HG03135 (cell line): ENCODE results near the gene IFI27.
"Not testable (repeated sequence)": the region's sequence is repeated elsewhere in the genome, so short reads cannot be mapped to it uniquely, and the experiment has no call there.

Experiments used
- ATAC-seq: cut with Tn5 transposase; IDR thresholded peaks from one replicate; pipeline ENCODE4 v1.9.1; 2021; ENCODE audit warnings: mild to moderate bottlenecking, moderate library complexity; ENCODE audit not compliant: unreplicated experiment

IFI27 gene

DNA sequence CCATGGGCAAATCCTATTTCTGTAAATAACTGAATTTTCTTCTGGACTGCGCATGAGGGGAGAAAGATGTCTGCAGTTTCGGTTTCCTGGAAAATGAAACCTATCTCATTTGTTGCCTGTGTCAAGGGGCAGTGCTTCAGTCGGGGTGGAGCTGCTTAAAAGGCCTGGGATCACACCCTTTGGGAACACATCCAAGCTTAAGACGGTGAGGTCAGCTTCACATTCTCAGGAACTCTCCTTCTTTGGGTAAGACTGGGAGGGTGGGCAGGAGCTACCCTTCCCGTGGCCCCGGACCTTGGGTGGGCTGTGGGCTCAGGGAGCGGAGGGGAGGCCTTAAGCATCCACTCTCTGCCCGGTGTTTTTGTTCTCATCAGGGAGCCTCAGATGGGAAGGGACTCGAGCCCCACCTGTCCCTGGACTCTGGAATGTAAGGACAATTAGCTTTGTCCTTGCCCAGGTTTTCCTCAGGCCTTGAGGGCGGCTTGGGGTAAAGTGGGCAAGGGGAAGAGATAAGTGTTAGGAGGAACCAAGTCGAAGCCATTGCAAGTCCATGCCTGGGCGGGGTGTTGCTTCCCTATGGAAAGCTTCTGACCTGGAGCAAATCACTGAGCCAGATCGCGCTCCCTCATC lies at the start of gene IFI27:
TSS of gene IFI27 (plus strand) at position 185 of the 630 bp plus-strand sequence.
- no peak for ATAC-seq

DNA sequence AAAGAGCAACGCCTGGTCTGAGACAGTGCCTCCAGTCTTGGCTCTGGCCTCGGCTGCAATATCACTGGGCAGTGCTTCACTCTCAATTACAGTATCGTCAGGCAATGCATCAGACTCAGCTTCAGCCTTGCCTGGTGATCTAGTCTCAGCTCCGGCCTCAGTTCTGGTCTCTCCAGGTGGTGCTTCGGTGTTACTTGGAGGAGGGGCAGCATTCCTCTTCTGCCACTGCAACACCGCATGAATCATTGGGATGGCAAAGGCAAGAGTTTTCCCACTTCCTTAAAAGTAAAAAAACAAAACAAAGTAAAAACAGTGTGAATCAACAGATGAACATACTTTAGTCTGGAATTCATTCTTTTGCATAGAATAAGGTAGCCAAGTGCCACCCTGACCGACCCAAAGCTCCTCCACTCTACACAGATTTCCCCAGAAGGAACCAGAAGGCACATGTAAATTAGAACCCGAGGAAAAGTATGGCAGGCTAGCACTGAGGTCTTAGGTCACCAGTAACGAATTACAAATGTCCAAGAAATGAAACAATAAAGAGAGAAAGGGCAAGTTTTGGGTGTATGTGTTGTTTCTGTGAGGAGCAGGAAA lies 48.1 kb upstream of the IFI27 start:
- no peak for ATAC-seq

DNA sequence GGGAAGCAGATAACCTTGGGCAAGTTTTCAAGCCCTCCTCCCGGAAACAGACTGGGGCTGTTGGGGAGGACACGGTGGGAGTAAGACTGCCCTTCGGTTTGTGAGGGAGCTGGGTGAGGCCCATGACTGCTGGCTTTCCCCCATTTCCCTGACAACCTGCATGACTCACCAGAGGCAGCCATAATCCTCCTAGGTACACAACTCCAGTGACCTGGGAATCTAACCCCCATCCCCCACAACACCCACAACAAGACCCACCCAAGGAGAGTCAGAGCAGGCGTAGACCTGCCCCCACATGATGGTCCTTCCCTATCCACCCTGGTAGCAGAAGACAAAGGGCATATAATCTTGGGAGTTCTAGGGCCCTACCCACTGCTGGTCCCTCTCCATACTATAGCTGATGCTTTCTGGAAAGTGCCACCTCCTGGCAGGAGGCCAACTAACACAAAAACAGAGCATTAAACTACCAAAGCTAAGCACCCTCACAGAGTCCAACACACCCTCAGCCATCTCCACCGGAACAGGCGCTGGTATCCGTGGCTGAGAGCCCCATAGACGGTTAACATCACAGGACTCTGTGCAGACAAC lies 44.4 kb upstream of the IFI27 start:
- ATAC-seq, result no peak

DNA sequence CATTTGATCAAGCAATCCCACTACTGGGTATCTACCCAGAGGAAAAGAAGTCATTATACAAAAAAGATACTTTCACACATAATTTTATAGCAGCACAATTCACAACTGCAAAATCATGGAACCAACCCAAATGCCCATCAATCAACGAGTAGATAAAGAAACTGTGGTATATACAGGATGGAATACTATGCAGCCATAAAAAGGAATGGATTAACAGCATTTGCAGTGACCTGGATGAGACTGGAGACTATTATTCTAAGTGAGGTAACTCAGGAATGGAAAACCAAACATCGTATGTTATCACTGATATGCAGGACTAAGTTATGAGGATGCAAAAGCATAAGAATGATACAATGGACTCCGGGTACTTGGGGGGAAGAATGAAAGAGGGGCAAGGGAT lies 38.5 kb upstream of the IFI27 start:
- ATAC-seq, result not testable (repeated sequence)

DNA sequence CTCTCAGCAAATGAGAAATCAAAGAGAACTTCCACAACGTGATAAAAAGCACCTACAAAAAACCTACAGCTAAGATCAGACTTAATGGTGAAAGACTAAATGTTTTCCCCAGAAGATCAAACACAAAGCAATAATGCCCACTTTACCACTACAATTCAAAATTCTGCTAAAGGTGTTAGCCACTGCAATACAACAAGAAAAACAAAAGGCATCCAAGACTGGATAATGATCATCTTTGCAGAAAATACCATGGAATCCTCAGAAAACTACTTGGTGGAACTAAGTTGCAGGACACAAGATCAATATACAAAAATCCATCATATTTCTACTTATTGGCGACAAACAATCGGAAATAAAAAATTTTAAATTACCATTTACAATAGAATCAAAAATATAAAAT lies 36.0 kb upstream of the IFI27 start:
- no peak for ATAC-seq

DNA sequence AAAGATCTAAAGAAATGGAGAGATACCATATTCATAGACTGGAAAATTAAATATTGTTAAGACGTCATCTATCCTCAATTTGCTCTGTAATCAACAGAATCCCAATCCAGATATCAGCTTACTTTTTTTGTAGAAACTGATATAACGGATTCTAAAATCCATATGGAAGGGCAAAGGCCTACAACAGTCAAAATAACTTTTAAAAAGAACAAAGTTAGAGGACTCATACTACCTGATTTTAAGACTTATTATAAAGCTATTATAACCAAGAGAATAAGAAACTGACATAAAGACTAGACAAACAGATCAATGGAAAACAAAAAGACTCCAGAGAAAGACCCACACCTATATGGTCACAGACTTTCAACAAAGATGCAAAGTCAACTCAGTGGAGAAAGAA lies 35.5 kb upstream of the IFI27 start:
- ATAC-seq, result no peak

DNA sequence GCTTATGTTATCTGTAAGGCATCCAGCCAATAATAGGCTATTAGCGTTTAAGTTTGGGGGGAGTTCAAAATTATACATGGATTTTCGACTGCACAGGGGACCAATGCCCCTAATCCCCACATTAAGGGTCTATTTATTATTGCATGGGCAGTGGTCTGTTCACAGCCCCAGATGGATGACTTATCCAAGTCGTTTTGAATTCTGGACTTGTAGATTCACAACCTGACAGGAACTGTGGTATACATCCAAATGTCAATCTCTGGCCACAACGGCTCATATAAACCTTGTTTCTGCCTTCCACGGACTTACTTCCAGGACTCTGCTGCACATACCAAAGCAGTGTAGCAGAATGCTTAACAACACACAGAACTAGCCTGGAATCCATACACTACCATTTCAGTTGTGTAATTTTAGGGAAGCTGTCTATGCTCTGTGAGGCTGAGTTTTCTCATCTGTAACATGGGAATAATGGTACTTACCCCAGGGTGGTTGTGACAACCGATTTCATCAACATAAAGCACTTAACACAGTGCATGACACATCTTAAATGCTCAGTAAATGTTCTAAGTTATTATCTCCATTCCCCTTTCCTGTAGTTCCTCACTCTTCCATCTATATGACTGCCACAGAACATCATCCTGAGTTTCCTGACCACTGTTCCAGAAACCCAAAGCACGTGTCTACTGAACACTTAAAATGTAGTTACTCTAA lies 33.3 kb upstream of the IFI27 start:
- ATAC-seq, result no peak

DNA sequence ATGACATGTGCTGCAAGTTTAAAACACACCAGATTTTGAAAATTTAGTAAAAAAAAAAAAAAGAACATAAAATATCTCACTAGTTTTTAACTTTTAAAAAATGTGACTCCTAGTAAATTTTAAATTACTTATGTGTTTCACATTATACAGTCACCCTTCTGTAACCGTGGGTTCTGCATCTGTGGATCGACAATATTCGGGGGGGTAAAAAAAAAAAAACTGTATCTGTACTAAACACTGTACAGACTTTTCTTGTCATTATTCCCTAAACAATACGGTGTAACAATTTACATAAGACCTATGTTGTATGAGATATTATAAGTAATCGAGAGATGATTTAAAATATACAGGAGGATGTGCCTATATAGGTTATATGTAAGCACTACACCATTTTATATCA lies 32.7 kb upstream of the IFI27 start:
- ATAC-seq, result no peak

DNA sequence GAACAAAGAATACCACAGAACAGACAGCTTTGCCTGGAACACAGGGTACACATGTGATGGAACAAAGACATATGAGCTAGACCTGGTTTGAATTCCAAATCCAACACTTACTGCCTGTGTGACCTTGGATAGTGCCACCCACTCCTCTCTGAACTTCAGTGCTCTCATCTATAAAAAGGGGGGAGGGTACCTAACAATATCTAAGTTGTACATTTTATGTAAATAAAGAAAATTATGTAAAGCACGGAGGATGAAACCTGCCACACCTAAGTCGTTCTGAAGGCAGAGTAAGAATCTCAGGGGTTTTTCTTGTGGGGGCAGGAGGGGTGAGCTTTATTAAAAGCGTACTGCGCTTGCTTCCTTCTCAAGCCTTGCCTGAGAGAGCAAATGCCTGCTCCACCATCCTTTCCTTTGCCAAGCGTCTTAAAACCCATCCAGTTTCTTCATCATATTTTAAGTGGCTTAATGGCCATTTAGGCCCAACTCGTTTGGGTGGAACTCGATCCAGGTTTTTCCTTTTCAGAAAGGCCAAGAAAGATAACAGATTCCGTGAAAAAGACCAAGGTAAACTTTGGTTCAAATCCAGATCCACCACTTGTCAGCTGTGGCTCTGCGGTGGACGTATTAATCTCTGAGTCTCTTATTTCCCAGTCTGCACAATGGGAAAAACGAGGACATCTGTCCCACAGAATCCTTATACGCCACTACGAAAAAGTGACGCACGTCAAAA lies 30.5 kb upstream of the IFI27 start:
- ATAC-seq, result no peak

DNA sequence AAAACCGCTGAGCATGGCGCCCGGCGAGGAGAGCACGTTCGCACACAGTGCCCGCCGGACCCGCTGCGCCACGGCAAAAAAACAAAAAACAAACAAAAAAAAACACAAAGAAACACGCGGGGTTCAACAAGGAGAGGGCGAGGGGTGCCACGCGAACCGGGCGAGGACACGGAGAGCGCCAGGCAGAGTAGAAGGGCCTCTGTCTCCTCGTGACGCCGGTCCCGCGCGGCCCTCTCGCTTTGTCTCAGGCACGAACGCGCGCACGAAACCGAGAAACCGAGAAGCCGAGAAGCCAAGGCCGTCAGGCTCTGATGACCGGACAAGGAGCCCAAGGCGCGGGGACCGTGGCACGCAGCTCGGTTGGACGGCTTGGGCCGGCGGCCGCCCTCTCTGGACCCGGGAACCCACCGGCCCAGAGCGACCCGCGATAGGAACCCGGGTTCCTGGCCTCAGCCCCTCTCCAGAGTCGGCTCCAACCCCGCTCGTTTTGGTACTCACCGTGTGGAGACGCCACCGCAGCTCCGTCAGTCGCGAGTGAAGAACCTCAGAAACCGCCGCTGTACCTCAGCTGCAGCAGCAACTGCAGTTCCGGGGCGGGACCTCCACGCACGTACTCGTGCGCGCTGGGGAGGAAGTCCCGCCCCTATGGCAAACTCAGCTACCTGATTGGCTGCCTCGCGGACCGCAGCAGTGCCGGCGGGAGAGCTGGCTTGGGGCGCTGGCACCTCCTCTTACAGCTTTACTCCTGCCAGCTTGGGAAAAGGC lies 29.7 kb upstream of the IFI27 start, which contains the start of the genes DDX24 and IFI27L1:
TSS of gene DDX24 (minus strand) at position 582 of the 765 bp plus-strand sequence. CDS start 1,460 bp downstream, outside the sequence.
TSS of gene IFI27L1 (plus strand) at position 690 of the 765 bp plus-strand sequence. CDS start 15,628 bp downstream, outside the sequence.
- ATAC-seq, result peak; percentile 97

DNA sequence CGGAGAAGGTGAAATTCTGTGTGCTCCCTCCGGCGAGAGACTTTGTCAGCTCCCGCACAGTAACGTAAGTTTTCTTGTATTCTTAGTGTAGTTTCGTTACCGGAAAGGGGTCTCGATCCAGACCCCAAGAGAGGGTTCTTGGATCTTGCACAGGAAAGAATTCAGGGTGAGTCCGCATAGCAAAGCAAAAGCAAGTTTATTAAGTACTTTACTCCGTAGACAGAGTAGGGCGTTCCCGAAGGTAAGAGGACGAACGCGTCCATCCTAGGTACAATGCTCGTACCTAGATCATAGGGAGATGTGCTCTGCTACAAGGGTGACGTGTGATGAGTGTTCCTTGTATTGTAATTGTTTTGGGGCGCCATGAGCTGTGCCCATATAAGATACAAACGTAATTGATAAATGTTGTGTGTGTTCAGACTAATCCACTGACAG lies 29.1 kb upstream of the IFI27 start:
- peak; percentile 39 for ATAC-seq

DNA sequence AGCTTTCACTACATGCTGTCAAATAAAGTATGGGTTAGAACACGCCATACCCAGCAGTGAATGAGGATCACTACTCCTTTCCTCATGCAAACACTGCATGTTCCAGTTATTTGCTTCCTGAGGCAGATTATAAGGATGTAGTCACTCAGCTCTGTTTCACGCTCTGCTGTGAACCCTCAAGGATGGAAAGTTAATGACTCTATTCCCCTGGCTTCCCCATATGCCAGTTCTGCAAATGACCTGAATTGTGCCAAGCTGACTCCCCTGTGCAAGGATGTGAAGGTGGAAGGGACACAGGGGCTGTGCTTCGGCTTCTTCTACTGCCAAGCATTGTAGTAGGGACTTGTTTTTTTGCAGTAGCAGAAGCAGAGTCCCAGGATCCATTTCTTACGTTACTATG lies 22.6 kb upstream of the IFI27 start:
- ATAC-seq, result no peak

DNA sequence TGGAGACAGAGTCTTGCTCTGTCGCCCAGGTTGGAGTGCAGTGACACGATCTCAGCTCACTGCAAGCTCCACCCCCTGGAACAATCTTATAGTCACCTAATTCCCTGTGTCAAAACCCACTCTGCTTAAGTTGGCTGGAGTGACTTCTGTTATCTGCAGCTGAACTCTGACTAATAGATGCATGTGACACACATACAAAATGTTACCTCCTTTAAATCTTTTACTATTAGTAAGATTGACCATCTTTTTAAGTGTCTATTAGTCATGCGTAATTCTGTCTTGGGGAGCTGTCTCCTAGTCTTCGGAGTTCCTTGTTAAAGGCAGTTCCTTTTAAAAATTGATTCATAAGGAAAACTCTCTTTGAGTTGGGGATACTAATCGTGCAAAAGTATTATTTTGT lies 22.0 kb upstream of the IFI27 start:
- ATAC-seq, result no peak

DNA sequence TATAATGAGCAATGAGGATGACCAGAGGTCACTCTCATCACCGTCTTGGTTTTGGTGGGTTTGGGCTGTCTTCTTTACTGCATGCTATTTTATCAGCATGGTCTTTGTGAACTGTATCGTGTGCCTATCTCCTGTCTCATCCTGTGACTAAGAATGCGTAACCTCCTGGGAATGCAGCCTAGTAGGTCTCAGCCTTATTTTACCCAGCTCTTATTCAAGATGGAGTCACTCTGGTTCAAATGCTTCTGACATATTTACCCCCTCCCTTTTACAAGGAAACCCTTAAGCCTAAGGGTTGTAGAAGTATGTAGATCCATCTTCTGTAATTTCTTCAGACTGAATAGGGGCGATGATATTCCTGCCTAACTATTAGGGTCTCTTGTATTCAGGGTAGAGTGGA lies 21.1 kb upstream of the IFI27 start:
- no peak for ATAC-seq

DNA sequence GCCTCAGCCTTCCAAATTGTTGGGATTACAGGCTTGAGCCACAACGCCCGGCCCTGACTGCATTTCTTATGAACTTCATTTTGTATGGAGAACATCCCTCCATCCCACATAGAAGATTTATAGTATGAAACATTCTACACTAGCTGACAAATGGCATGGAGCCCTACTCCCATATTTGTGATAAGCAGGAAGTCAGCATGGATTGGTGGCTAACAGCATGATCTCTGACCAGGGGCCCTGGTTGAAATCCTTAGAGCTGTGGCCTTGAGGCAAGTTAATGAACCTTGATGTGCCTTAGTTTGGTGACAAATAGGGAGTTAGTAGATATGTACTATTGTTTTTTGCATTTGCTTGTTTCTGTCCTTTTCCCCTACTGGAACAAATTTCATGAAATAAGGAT lies 17.1 kb upstream of the IFI27 start:
- ATAC-seq, result no peak

DNA sequence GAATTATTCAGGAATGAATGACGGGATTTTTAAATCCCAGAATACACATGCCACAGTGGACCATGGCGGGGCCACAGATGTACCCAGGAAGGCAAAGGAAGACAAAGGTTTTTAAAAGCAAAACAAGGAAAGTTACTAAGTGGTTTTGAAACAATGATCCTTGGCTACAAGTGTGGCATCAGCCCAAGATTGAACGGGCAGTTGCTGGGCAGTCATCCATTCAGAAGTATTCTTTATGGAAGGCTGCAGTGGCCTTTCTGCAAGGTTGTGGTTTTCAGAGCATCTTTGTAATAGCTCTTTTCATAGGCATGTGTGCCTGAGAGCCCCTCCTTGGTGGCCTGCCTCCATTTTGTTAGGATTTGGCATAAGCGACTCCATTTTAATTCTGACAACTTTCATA lies 13.4 kb upstream of the IFI27 start:
- no peak for ATAC-seq

DNA sequence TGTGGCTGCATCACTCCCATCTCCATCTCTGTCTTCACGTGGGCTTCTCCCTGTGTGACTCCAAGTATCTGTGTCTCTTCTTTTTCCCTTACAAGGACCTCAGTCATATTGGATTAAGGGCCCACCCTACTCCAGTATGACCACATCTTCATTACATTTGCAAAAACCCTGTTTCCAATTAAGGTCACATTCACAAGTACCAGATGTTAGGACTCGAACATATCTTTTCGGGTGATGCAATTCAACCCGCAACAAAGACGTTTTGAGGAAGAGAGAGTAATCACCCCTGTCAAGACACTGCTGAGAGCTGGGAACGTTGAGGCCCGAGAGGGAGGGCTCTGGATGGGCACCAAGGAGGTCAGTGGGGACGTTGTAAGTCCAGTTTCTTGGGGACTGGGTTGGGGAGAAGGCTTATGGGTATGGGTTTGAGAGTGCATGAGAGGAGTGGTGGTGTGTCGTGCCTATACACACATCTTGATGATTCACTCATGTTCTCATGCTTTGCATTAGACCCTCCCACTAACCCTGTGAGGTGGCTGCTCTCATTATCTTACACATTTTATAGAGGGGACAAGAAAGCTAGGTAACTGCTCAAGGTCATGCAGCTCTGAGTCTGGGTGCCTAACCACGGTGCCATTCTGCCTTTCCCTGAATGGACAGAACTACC lies 12.1 kb upstream of the IFI27 start:
- ATAC-seq, result no peak

DNA sequence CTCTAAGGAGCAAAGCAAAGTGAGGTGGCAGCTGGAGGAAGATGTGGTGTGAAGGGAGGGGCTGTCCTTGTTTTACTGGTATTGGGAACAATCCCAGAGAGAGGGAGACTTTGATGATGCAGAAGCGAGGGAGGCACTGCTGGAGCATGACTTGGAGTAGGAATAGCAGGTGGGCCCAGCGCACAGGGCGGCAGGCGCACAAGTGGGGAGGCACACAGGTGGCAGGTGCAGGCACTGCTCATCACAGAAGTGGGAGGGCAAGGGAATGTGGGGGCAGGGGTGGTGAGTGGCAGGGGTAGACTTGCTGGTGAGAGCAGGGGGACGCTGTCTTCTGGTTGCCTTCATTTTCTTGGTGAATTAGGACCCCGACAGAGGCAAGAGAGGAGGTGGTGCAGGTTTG lies 11.5 kb upstream of the IFI27 start:
- ATAC-seq, result no peak

DNA sequence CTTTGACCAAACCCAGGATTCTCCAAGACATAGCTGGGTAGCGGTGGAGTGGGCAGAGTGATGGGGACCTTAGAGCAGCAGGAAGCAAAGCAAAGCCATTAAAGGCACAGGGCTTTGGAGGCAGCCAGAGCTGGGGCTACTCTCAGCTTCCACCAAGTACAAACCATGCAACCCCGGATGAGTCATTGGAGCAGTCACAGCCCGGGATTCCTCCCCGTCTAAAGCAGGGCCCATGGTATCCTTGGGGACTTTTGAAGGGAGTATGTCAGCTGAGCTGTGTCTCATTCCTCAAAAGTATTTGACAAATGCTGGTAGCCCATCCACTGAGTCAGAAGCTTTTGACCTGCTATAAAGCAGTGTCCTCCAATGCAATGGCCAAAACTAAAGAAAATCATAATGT lies 9.7 kb upstream of the IFI27 start:
- no peak for ATAC-seq

DNA sequence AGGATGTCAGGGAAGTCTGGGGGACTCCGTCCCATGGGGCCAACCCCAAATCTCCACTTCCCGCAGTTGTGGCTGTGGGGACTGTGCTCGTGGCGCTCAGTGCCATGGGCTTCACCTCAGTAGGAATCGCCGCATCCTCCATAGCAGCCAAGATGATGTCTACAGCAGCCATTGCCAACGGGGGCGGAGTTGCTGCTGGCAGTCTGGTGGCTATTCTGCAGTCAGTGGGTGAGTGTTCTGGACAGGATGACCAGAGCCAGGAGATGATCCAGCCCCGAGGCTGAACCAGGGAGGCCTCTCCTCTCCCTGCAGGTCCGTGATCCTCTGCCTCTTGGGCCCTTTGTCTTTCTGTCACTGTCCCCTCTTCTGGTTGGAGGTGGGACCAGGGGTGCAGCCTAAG lies 8.8 kb upstream of the IFI27 start:
- ATAC-seq, result no peak
